Chondrocyte (in vitro differentiated cells): Measurements from ENCODE around the gene NCBP1. TPM values are rescaled to one million over a fixed set of nuclear protein-coding genes. Genes with fewer than 3 reads are reported as not detected.

Source experiments
- DNase-seq: peaks from one replicate; pipeline ENCODE4 v3.0.0; 2021; ENCODE audit warnings: mixed read lengths, low spot score
- H3K27ac Mint-ChIP-seq: one replicate; pipeline ENCODE4 v1.8.0; 2021; ENCODE audit warnings: mild to moderate bottlenecking, moderate library complexity, mixed read lengths; ENCODE audit not compliant: unreplicated experiment
- H3K27me3 Mint-ChIP-seq: 2 replicates; pipeline ENCODE4 v1.8.0; 2021; ENCODE audit warnings: low read depth, mixed read lengths
- H3K36me3 Mint-ChIP-seq: 2 replicates; pipeline ENCODE4 v1.8.0; 2021; ENCODE audit warnings: low read depth, mixed read lengths
- H3K4me1 Mint-ChIP-seq: 2 replicates; pipeline ENCODE4 v1.8.0; 2021; ENCODE audit warnings: low read depth, mild to moderate bottlenecking, mixed read lengths
- H3K4me3 Mint-ChIP-seq: one replicate; pipeline ENCODE4 v1.8.0; 2021; ENCODE audit warnings: mild to moderate bottlenecking, moderate library complexity, mixed read lengths; ENCODE audit not compliant: unreplicated experiment
- H3K9me3 Mint-ChIP-seq: 2 replicates; pipeline ENCODE4 v1.8.0; 2021; ENCODE audit warnings: low read depth, mixed read lengths
- CTCF ChIP-seq: fragments of 200-600 bp; sonication (generic); IDR thresholded peaks from 2 replicates; pipeline ENCODE4 v1.5.0; 2021; ENCODE audit warnings: antibody characterized with exemption, mild to moderate bottlenecking, moderate library complexity
- total RNA-seq: library from RNA; stranded (reverse); gene quantifications from 3 replicates; pipeline ENCODE4 v1.2.1, GENCODE V29; 2021

Gene NCBP1
- total RNA-seq, 1 donor from 2014 or later = 32.3 TPM

GRCh38 chr9:97675655-97676054 lies 42.0 kb downstream of the NCBP1 start:
- peak overlapping the region; percentile 84 for H3K27ac Mint-ChIP-seq
- H3K9me3 Mint-ChIP-seq = no peaks in the 10 kb centered on the region
- DNase-seq = no peak
- no peaks in the 10 kb centered on the region for H3K27me3 Mint-ChIP-seq
- H3K36me3 Mint-ChIP-seq = peaks cover 27% of the 10 kb centered on the region
- TF ChIP-seq CTCF = no peak
- H3K4me3 Mint-ChIP-seq = no peak overlapping the region
- H3K4me1 Mint-ChIP-seq = peaks cover 12% of the 10 kb centered on the region

GRCh38 chr9:97682242-97682641 lies 48.6 kb downstream of the NCBP1 start:
- Mint-ChIP-seq H3K4me3 (no peak overlapping the region), H3K4me1 (no peaks in the 10 kb centered on the region), H3K36me3 (peaks cover 25% of the 10 kb centered on the region), H3K9me3 (no peaks in the 10 kb centered on the region), H3K27me3 (no peaks in the 10 kb centered on the region), H3K27ac (no peak overlapping the region)
- no peak for DNase-seq
- TF ChIP-seq CTCF = no peak

- no peak for TF ChIP-seq CTCF
- Mint-ChIP-seq H3K36me3 (peaks cover 30% of the 10 kb centered on the region), H3K27ac (peak overlapping the region; percentile 46), H3K9me3 (no peaks in the 10 kb centered on the region), H3K4me1 (peaks cover 20% of the 10 kb centered on the region), H3K4me3 (no peak overlapping the region), H3K27me3 (no peaks in the 10 kb centered on the region)
- no peak for DNase-seq
These were observed 55.0 kb downstream of the NCBP1 start for GRCh38 chr9:97688654-97689053.

- no peak for DNase-seq
- no peaks in the 10 kb centered on the region for H3K9me3 Mint-ChIP-seq
- H3K27me3 Mint-ChIP-seq = no peaks in the 10 kb centered on the region
- no peak overlapping the region for H3K4me3 Mint-ChIP-seq
- TF ChIP-seq CTCF = no peak
- H3K4me1 Mint-ChIP-seq = peaks cover 29% of the 10 kb centered on the region
- peak overlapping the region; percentile 46 for H3K27ac Mint-ChIP-seq
- peaks cover 22% of the 10 kb centered on the region for H3K36me3 Mint-ChIP-seq
These were observed 56.0 kb downstream of the NCBP1 start for GRCh38 chr9:97689401-97690180.

GRCh38 chr9:97694769-97695168 lies 61.1 kb downstream of the NCBP1 start:
- Mint-ChIP-seq H3K4me1 (peaks cover 43% of the 10 kb centered on the region), H3K27ac (no peak overlapping the region), H3K36me3 (peaks cover 8% of the 10 kb centered on the region), H3K9me3 (no peaks in the 10 kb centered on the region), H3K27me3 (no peaks in the 10 kb centered on the region), H3K4me3 (no peak overlapping the region)
- no peak for TF ChIP-seq CTCF
- no peak for DNase-seq
